ENCODE results near the gene CNOT6. TPM values are rescaled to one million over a fixed set of nuclear protein-coding genes. Genes with fewer than 3 reads are reported as not detected.

The CNOT6 gene
- polyA plus RNA-seq, 1 of the 3 experiments (the other 2 are of a cell fraction): 17.1 TPM

GRCh38 chr5:180541710-180542109 is 47.5 kb downstream of the CNOT6 start (continued):
- TF ChIP-seq REST (IDR thresholded peaks at IDR 0.05; ENCODE audit: low read depth, low read length) (no peak), ELF1 (IDR thresholded peaks at IDR 0.05) (no peak), JUND (IDR thresholded peaks at IDR 0.05) (no peak), MEF2A (IDR thresholded peaks at IDR 0.05; ENCODE audit: borderline replicate concordance, low read depth) (no peak), ZBTB33 (IDR thresholded peaks at IDR 0.05; ENCODE audit: borderline replicate concordance, low read depth) (no peak), CTCF (IDR thresholded peaks at IDR 0.05) (no peak), NRF1 (IDR thresholded peaks at IDR 0.05; ENCODE audit: low read depth, low read length) (no peak), YY1 (IDR thresholded peaks at IDR 0.05; ENCODE audit: low read depth) (no peak)

DNA sequence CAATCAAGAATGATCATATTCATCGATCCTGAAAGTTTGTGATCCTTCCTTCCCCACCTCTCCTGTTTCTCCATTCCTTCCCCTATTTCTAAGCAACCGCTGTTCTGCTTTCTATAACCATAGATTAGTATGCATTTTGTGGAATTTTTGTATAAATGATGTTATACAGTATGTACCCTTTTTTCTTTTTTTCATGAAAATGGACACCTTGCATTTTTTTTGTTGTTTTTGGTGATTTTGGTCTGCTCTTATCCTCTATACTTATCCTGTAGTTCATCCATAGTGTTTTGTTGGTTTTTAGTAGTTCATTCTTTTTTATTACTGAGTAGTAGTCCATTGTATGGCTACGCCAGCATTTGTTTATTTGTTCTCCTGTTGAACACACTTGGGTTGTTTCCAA is 51.1 kb downstream of the CNOT6 start:
- no peak for DNase-seq
- Histone ChIP-seq H3K9me2 (no peaks in the 10 kb centered on the region), H3K9ac (no peak overlapping the region), H3K9me3 (no peaks in the 10 kb centered on the region), H3K4me3 (ENCODE audit: low read depth in 2 of 2, low read length in 1 of 2) (no peak overlapping the region), H4K20me1 (ENCODE audit: insufficient read depth) (peaks cover 21% of the 10 kb centered on the region; the same call in 1 of the 2 replicates), H3K27me3 (ENCODE audit: insufficient read depth) (no peaks in the 10 kb centered on the region), H3K4me2 (no peak overlapping the region), H2AFZ (ENCODE audit: low read depth) (no peak overlapping the region), H3F3A (replicated peaks; ENCODE audit: insufficient read depth) (no peaks in the 10 kb centered on the region), H3K79me2 (ENCODE audit: insufficient read depth) (peaks cover 90% of the 10 kb centered on the region), H3K4me1 (ENCODE audit: control insufficient read depth in 1 of 2, insufficient read depth in 2 of 2, low read depth in 1 of 2, low read length in 1 of 2) (no peaks in the 10 kb centered on the region; a peak in 1 of 4 replicates), H3K36me3 (replicated peaks in 1 of 2; ENCODE audit: control insufficient read depth in 1 of 2, insufficient read depth in 2 of 2, low read length in 1 of 2) (peaks cover 2 to 34% of the 10 kb centered on the region in 2 experiments), H3K27ac (ENCODE audit: low read depth in 2 of 2, low read length in 1 of 2) (no peak overlapping the region)
- ChIA-PET POLR2A (no interaction called here), CTCF (interaction anchor here (1.0 to 1.4 kb wide), 2 partner anchors 74 to 217 kb away, joined by 4 read pairs; no protein-coding TSS in a partner anchor)
- 94% methylated on average over 3 of the region's 3 CpGs for WGBS (ENCODE audit: low lambda C conversion rate)
- no peak for TF ChIP-seq TAF1 (IDR thresholded peaks at IDR 0.05; ENCODE audit: borderline replicate concordance, low read depth, low read length)
